GM21619 (cell line): ENCODE data around the gene ADAP1.
"Not testable (repeated sequence)": the region's sequence is repeated elsewhere in the genome, so short reads cannot be mapped to it uniquely, and the experiment has no call there.

Experiments
- ATAC-seq: cut with Tn5 transposase; IDR thresholded peaks from one replicate; pipeline ENCODE4 v1.9.1; 2021; ENCODE audit not compliant: unreplicated experiment

ADAP1 gene

DNA sequence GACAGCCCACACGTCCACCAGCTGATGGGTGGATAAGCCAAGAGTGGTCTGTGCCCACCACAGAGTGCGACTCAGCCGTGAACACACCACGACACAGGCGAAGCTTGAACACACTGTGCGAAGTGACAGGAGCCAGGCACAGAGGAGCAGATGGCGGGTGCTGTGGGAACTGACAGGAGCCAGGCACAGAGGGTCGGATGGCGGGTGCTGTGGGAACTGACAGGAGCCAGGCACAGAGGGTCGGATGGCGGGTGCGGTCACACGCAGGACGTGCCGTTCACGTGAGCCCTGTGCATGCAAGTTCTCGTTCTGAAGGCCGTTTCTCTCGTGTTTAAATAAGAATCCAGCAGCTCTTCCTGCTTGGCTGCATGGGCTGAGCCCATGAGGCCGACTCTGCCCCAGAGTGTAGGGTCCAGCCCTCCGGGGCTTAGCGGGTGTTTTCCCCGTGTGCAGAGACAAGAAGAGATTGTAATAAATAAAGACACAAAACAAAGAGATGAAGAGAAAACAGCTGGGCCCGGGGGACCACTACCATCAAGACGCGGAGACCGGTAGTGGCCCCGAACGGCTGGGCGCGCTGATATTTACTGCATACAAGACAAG, 5.9 kb upstream of the ADAP1 start:
- no peak for ATAC-seq

GRCh38 chr7:959740-960139, 5.3 kb upstream of the ADAP1 start:
- not testable (repeated sequence) for ATAC-seq

DNA sequence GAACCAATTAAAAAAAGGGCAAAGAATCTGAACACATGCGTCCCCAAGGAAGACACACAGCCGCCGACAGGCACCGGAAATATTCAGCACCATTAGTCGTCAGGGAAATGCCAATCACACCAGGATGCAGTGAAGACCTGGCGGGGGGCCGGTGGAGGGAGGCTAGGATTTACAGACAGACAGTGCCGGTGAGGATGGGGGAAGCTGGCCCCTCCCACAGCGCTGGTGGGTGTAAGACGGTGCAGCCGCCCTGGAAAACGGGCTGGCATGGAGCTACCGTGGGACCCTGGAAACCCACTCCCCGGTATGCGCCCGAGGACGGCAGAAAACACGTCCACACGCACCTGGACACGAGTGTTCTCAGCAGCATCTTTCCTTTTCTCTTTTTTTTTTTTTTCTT, 4.8 kb upstream of the ADAP1 start:
- no peak for ATAC-seq

- no peak for ATAC-seq
Observed at GRCh38 chr7:958221-959200, 4.0 kb upstream of the ADAP1 start.

- ATAC-seq, result no peak
Observed at GRCh38 chr7:957418-958220, 3.1 kb upstream of the ADAP1 start.

DNA sequence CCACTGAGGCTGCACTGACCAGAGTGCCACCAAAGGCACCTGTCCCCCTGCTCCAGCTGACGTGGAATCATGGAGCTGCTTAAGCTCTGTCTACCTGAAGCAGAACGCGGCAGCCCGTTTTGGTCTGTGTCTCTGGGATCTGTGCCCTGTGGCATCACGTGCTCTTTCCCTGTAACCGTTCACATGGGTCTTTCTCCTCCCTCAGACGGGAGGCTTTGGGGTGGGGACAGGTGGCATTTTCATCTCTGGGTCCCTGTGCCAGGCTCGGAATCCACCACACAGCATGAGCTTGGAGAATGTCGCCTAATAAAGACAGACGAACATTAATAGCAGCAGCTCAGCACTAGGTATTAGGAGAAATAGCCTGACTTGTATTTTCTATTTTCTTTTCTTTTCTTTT, 1.6 kb upstream of the ADAP1 start:
- ATAC-seq, result no peak

- ATAC-seq, result peak; percentile 5
Observed at GRCh38 chr7:953547-954327, 743 bp downstream of the ADAP1 start.

GRCh38 chr7:952548-953441, 1.7 kb downstream of the ADAP1 start:
- no peak for ATAC-seq

DNA sequence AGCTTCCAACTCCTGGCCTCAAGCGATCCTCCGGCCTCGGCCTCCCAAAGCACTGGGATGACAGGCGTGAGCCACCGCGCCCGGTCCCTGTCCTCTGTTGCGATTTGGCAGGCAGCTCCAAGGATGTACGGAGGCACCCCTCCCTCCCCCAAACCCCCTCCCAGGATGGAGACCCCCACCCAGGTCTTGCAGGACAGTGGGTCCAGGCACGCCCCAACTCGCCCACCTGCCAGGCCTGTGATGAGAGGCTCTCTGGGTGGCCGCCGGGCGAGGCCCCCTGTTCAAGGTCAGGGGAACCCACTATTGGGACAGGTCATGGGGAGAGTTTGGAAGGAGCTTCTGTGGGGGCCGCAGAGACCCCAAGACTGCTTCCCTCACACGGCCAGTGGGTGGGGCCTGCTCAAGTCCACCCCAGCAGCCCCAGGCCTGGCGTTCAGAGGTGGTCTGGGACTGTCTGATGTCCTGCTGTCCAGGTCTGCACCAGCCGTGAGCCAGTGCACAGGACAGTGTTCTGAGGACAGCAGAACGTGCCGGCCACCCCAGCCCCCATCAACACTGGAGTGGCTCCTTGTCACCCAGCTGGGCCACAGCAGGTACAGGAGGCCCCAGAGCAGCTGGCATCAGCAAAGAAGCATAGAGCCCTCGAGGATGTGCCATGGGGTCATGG, 2.5 kb downstream of the ADAP1 start:
- ATAC-seq, result no peak

DNA sequence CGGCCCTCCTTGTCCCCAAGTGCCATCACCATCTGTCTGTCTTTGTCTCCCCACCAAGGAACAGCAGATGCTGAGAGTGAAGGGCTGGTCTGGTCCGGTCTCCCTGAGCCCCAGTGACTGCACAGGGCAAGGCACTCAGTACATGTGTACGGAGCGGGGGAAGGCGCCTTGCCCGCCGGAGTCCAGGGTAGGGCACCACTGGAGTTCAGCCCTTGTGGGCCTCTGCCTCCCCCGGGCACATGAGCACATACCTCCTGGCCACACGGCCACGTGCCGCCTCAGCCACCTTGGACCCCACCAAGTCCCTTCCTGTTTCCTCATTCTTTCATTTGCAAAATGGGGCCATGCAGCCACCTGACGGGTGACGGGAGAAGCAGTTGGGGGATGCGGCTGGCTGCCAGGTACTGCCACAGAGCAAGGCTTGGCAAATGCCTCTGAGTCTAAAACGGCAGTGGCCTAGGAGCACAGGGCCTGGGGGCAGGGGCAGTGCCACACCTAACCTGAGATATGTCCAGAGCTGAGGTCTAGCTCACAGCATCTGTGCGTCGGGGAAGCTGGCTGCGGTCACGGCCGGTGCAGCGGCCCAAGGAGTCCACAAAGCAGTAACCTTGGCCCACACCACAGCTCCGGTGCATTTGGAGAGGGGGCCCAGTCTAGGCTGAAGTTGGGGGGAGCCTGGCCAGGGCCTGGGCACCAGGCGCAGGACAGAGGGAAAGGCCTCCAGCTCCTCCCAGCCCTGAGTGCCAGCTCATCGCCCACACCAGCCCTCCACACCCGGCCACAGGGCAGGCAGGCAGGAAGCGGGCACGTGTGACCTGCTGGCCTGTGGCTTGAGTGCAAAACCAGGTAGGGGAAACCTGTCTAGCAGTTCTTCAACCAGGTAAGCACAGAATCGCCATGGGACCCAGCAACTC, 5.2 kb downstream of the ADAP1 start:
- ATAC-seq, result no peak

GRCh38 chr7:947391-948210, 6.9 kb downstream of the ADAP1 start:
- ATAC-seq, result no peak

DNA sequence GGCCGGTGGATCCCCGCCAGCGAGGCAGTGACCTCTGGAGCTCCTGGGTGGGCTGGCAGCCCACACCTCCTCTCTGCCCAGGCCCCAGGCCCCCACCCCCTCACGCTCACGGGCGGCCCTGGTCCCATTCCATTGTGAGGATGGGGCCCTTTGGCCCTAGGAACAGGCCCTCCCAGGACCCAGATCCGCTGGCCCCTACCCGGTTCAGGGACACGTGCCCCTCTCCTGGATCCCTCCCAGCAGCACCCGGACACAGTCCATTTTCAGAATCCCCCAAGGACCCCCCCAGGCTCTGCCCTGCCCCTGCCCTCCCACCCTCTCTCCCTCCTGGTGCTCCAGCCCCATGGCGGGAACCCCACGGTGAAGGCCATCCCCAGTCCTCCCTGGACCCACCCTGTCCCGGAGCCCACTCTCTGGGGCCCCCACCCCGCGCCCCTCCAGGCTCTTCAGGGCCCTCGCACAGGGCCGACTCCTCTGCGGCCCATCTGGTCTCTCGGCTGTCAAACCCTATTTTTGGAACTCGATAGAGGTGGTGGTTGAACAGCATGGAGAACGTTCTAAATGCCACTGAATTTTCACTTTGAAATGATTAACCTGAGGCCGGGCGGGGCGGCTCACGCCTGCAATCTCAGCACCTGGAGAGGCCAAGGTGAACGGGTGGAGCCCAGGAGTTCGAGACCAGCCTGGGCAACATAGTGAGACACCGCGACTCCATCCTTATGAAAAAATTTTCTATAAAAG, 8.1 kb downstream of the ADAP1 start:
- no peak for ATAC-seq

GRCh38 chr7:945556-946255, 8.8 kb downstream of the ADAP1 start:
- ATAC-seq, result no peak

DNA sequence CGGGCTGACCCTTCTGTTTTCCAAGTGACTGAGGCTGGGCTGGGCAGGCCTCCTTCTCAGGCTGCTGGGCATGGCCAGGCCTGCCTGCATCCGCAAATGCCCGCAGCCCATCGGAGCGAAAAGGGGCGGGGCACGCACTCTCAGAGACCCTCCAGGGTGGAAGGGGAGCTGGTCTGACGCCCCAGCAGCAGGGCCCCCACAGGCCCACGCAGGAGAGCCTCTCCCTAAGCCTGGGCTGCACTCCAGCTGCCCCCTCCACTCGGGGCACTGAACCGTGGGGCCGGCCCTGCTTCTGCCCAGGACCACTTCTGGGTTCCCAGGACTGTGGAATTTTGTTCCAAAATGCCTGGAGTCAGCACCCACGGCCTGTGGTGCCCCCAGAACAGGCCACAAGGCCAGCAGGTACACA, 9.3 kb downstream of the ADAP1 start:
- no peak for ATAC-seq

GRCh38 chr7:944744-945143, 9.7 kb downstream of the ADAP1 start:
- no peak for ATAC-seq

DNA sequence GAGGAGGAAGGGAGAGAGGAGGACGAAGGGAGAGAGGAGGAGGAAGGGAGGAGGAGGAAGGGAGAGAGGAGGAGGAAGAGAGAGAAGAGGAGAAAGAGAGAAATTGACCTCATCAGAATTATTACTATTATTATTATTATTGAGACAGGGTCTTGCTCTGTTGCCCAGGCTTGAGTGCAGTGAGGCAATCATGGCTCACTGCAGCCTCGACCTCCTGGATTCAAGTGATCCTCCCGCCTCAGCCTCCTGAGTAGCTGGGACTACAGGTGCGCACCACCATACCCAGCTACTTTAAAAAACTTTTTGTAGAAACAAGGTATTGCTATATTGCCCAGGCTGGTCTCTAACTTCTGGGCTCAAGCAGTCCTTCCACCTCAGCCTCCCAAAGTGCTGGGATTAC, 10.7 kb downstream of the ADAP1 start:
- ATAC-seq, result not testable (repeated sequence)
